Heart left ventricle (tissue), 16 donors: Measurements from ENCODE around the gene NOP9. TPM values are rescaled to one million over a fixed set of nuclear protein-coding genes. Genes with fewer than 3 reads are reported as not detected.

Source experiments
- ATAC-seq, 4 donors: fragments of 200-7000 bp; cut with Tn5 transposase; one replicate each; pipeline ENCODE4 v1.9.1; 2020 to 2022; ENCODE audit warnings: moderate library complexity in 4 of 4, mild to moderate bottlenecking in 3 of 4, moderate number of reproducible peaks in 1 of 4
- DNase-seq, 5 donors: peaks; one replicate each; pipeline ENCODE4 v3.0.0-alpha.2; 2020
- H3K27ac ChIP-seq, 12 donors: fragments of 200-600 bp; sonication (generic) in 4 of 12; one replicate each; pipeline versions ENCODE4 v1.5.0 to v1.8.0; 2016 to 2022; ENCODE audit warnings: mild to moderate bottlenecking in 2 of 12
- H3K27me3 ChIP-seq, 9 donors: fragments of 200-600 bp; sonication (generic) in 2 of 9; one replicate each; pipeline versions ENCODE4 v1.5.1 to v1.8.0; 2016 to 2022; ENCODE audit warnings: mild to moderate bottlenecking in 3 of 9
- H3K36me3 ChIP-seq, 9 donors: fragments of 200-600 bp; sonication (generic) in 2 of 9; one replicate each; pipeline versions ENCODE4 v1.5.0 to v1.8.0; 2018 to 2022; ENCODE audit warnings: mild to moderate bottlenecking in 2 of 9
- H3K4me1 ChIP-seq, 12 donors: fragments of 200-600 bp; sonication (generic) in 4 of 12; one replicate each; pipeline versions ENCODE4 v1.5.0 to v1.8.0; 2016 to 2022; ENCODE audit warnings: mild to moderate bottlenecking in 3 of 12
- H3K4me3 ChIP-seq, 12 donors: fragments of 200-600 bp; sonication (generic) in 4 of 12; one replicate each; pipeline versions ENCODE4 v1.5.0 to v1.8.0; 2017 to 2022; ENCODE audit warnings: mild to moderate bottlenecking in 9 of 12, moderate library complexity in 4 of 12
- H3K9me3 ChIP-seq, 12 donors: fragments of 200-600 bp; sonication (generic) in 4 of 12; one replicate each; pipeline versions ENCODE4 v1.5.0 to v1.8.0; 2016 to 2022; ENCODE audit warnings: mild to moderate bottlenecking in 1 of 12
- CTCF ChIP-seq, 12 donors: fragments of 200-600 bp; sonication (generic) in 4 of 12; IDR thresholded peaks; one replicate each; pipeline versions ENCODE4 v1.5.0 to v1.8.0; 2018 to 2022; ENCODE audit warnings: antibody characterized with exemption in 12 of 12, mild to moderate bottlenecking in 5 of 12
- POLR2A ChIP-seq, 2 donors: fragments of 450-650 bp; IDR thresholded peaks; one replicate each; pipeline ENCODE4 v1.6.1; 2017; ENCODE audit warnings: antibody characterized with exemption in 2 of 2, mild to moderate bottlenecking in 2 of 2, moderate library complexity in 2 of 2
- WGBS, 4 donors: extraction: QIAGEN DNeasy Blood & Tissue Kit in 2 of 4; methylation state at CpG; one replicate each; pipeline versions ENCODE4 v1.1.5 to v1.1.7; 2013 to 2018; 5-methylcytosine and 5-hydroxymethylcytosine counted together
- intact Hi-C, 10 donors: fragments of 100-400 bp; cut with DNase I; formaldehyde crosslinking; loops; one replicate each; pipeline versions ENCODE4 v1.11.1 to v1.14.2; 2022
- polyA plus RNA-seq, 2 donors: library from polyadenylated mRNA; stranded (reverse); fragments of 200-250 nt; gene quantifications; one replicate each; pipeline ENCODE4 v1.2.3, GENCODE V29; 2013
- total RNA-seq, 9 donors: library from RNA; depleted of rRNA in 2 of 9; stranded (reverse); fragments of >200 nt in 2 of 9; fragmentation: NEBNext Ultra II Directional in 3 of 9; extraction: Animal tissue kit (Norgen Biotek cat#: 25700) in 3 of 9; gene quantifications; one replicate each; pipeline versions ENCODE4 v1.1.0 to v1.2.4, GENCODE V29; 2016 to 2023
- donor health status: ischemic (EF 13 %, LVEDD 7.1; RV severe dilation, severe dysfunction).
- donor health status: healthy with polysubstance abuse.
- donor health status: DM: no; HTN: yes; CAD: no.
- donor health status: DM: no; HTN: no; CAD: no.
- donor health status: ischemic (EF 25% LVEDD 6.9; RV normal size, moderate dysfunction).
- donor health status: ischemic (EF 25% LVEDD 5.7; RV mildly dilated, moderate dysfunction).
- donor health status: healthy.
- donor health status: DM: yes; HTN: yes; CAD: no.
- donor health status: ischemic (EF 35%, LVEDD 5.7; RV mildly dilated, moderate dysfunction).
- donor health status: nonischemic (EF 11% LVEDD 7.7; RV severe dilation, severe dysfunction).
- donor health status: DM: yes; HTN: yes; CAD: no.
- donor health status: PGD.
- donor health status: ischemic (EF 29% LVEDD 5.4; RV normal size, mild dysfunction).
- donor health status: nonischemic (EF 23%, LVEDD 6.1; RV moderate dilation, normal function).

Gene NOP9
- total and polyA plus RNA-seq, 11 donors = 13.5 to 34.0 (median 27.8) TPM

GRCh38 chr14:24261969-24262327, 37.7 kb upstream of the NOP9 start:
- Histone ChIP-seq H3K9me3 (no peaks in the 10 kb centered on the region), H3K36me3 (peaks cover 0 to 21% (median 12%) of the 10 kb centered on the region in 9 donors), H3K27me3 (no peaks in the 10 kb centered on the region), H3K4me1 (no peaks in the 10 kb centered on the region), H3K4me3 (no peak overlapping the region), H3K27ac (no peak overlapping the region)
- intact Hi-C loops = no loop called here
- DNase-seq (no peak), ATAC-seq (no peak)
- TF ChIP-seq POLR2A (IDR thresholded peaks at IDR 0.05) (no peak), CTCF (IDR thresholded peaks at IDR 0.05) (no peak)
- WGBS, 4 donors = 91 to 100% (median 92%) methylated on average over 2 to 19 of the region's 19 CpGs

GRCh38 chr14:24262821-24263733, 36.6 kb upstream of the NOP9 start, which contains the start of gene TGM1:
Gene TGM1 (minus strand): TSS chr14:24263177. CDS start chr14:24262352, 825 bp downstream.
- no peaks in the 10 kb centered on the region for H3K27me3 ChIP-seq
- H3K9me3 ChIP-seq = no peaks in the 10 kb centered on the region
- ATAC-seq (no peak), DNase-seq (peak in 1 of 5 donors; percentile 14)
- no peak within 1 kb of the TSS for H3K4me3 ChIP-seq
- intact Hi-C loops = no loop called here
- H3K36me3 ChIP-seq = peaks cover 0 to 32% (median 22%) of the 10 kb centered on the region in 9 donors
- H3K27ac ChIP-seq = no peak within 1 kb of the TSS
- 86 to 89% (median 87%) methylated on average over 13 to 14 of the region's 14 CpGs for WGBS, 4 donors
- no peaks in the 10 kb centered on the region for H3K4me1 ChIP-seq
- no peak for TF ChIP-seq POLR2A (IDR thresholded peaks at IDR 0.05)
- TF ChIP-seq CTCF (IDR thresholded peaks at IDR 0.05) = no peak

GRCh38 chr14:24263848-24264247, 35.8 kb upstream of the NOP9 start:
- H3K9me3 ChIP-seq = no peaks in the 10 kb centered on the region
- H3K27me3 ChIP-seq = no peaks in the 10 kb centered on the region
- TF ChIP-seq CTCF (IDR thresholded peaks at IDR 0.05) (no peak), POLR2A (IDR thresholded peaks at IDR 0.05) (no peak)
- no peaks in the 10 kb centered on the region for H3K4me1 ChIP-seq
- intact Hi-C loops = no loop called here
- 75 to 86% (median 80%) methylated on average over 6 of the region's 6 CpGs for WGBS, 4 donors
- DNase-seq = no peak
- ATAC-seq = no peak
- H3K27ac ChIP-seq = no peak overlapping the region
- peaks cover 0 to 40% (median 23%) of the 10 kb centered on the region in 9 donors for H3K36me3 ChIP-seq
- H3K4me3 ChIP-seq = no peak overlapping the region

GRCh38 chr14:24264298-24264697, 35.4 kb upstream of the NOP9 start:
- TF ChIP-seq CTCF (IDR thresholded peaks at IDR 0.05) (no peak), POLR2A (IDR thresholded peaks at IDR 0.05) (no peak)
- no peaks in the 10 kb centered on the region for H3K4me1 ChIP-seq
- no peaks in the 10 kb centered on the region for H3K27me3 ChIP-seq
- intact Hi-C loops = no loop called here
- DNase-seq (peak in 1 of 5 donors; percentile 14), ATAC-seq (no peak)
- WGBS, 4 donors = 79 to 84% (median 80%) methylated on average over 5 to 6 of the region's 6 CpGs
- peaks cover 0 to 44% (median 26%) of the 10 kb centered on the region in 9 donors for H3K36me3 ChIP-seq
- H3K27ac ChIP-seq = no peak overlapping the region
- H3K4me3 ChIP-seq = no peak overlapping the region
- H3K9me3 ChIP-seq = no peaks in the 10 kb centered on the region
